EH (cell line): Measurements from ENCODE around the gene GAMT.
"Not testable (repeated sequence)": the region's sequence is repeated elsewhere in the genome, so short reads cannot be mapped to it uniquely, and the experiment has no call there.

Experiments
- DNase-seq: peaks from one replicate; pipeline ENCODE4 v3.0.0-alpha.2; 2015; ENCODE audit warnings: low read depth

The GAMT gene

GRCh38 chr19:1433119-1434039, 32.0 kb upstream of the GAMT start:
- no peak for DNase-seq

- no peak for DNase-seq
These were observed 31.2 kb upstream of the GAMT start for GRCh38 chr19:1432507-1432887.

- DNase-seq = no peak
These were observed 30.6 kb upstream of the GAMT start for GRCh38 chr19:1431759-1432506.

- DNase-seq = no peak
These were observed 28.9 kb upstream of the GAMT start for GRCh38 chr19:1430246-1430645.

- DNase-seq = no peak
These were observed 28.4 kb upstream of the GAMT start for GRCh38 chr19:1429750-1430149.

GRCh38 chr19:1428738-1429391, 27.5 kb upstream of the GAMT start:
- DNase-seq = no peak

- DNase-seq = no peak
These were observed 26.0 kb upstream of the GAMT start for GRCh38 chr19:1427221-1427920.

GRCh38 chr19:1426736-1427135, 25.4 kb upstream of the GAMT start:
- DNase-seq = no peak

GRCh38 chr19:1425902-1426301, 24.6 kb upstream of the GAMT start:
- DNase-seq = no peak

- no peak for DNase-seq
These were observed 23.9 kb upstream of the GAMT start for GRCh38 chr19:1425102-1425837.

GRCh38 chr19:1424192-1424955, 23.0 kb upstream of the GAMT start:
- DNase-seq = no peak

- DNase-seq = no peak
These were observed 22.3 kb upstream of the GAMT start for GRCh38 chr19:1423436-1424191.

GRCh38 chr19:1422943-1423342, 21.6 kb upstream of the GAMT start:
- no peak for DNase-seq

GRCh38 chr19:1422360-1422759, 21.0 kb upstream of the GAMT start:
- no peak for DNase-seq

GRCh38 chr19:1421958-1422305, 20.6 kb upstream of the GAMT start:
- DNase-seq = no peak

- DNase-seq = no peak
These were observed 20.0 kb upstream of the GAMT start for GRCh38 chr19:1421218-1421957.

GRCh38 chr19:1420590-1420989, 19.2 kb upstream of the GAMT start:
- no peak for DNase-seq

GRCh38 chr19:1420085-1420484, 18.7 kb upstream of the GAMT start:
- DNase-seq = not testable (repeated sequence)
